Cerebellar nuclear complex (tissue), 1 donor: ENCODE measurements around the gene AGBL4.

ENCODE experiments used
- DNase-seq, 2 experiments: peaks; one replicate each; lab custom pipeline; 2025; lab: John Stamatoyannopoulos, UW

AGBL4 gene

DNA sequence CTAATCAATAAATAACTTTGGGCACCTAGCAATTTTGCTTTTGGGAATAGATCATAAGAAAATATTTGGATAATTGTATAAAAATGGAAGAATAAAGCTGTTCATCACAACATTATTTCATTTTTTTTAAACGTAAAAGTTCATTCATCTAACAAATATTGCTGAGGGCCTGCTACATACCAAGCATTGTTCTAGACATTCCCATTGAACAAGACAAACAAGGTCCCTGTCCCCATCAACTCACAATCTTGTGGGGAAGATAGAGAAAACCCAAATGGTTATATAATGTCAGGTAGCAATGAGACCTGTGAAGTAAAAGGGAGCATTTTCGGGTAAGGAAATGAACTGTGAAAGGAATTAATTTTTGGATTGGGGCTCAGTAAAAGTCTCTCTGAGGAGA, 1193.0 kb downstream of the AGBL4 start:
- DNase-seq, result no peak

DNA sequence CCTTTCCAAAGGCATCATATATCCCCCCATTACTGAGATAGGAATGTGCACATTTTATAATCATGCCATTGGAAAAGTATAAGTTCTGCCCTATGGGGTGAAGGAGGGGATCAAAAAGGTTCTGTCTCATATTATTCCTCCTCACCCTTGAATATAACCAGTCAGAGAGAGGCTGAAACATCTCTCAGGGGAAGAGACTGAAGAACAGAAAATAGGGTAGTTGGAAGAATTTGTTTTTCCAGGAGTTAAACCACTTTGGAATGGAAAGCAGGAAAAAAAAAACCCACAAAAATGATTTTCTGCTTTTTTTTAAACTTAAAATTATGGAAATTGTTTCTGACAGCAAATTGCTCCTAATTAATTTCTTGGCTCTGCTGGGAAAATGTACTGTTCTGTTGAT, 1194.3 kb downstream of the AGBL4 start:
- DNase-seq, result no peak

DNA sequence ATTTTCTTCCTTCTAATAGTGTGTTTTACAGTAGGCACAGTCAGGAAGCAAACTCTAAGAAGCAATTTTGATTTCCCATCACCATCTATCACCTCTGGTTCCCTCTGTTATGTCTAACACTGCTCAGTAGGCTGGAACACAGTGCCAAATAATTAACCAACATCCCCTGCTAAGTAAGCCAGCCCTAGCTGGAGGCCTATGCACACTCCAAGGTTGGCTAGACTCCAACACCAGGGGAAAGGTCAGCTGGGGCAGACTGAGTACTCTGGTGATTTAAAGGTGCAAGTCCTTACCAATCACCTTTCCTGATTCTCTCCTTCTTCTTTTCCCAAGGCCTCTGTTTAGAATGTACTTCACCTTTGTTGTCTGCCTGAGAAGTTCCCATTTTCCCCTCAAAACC, 1200.6 kb downstream of the AGBL4 start:
- no peak for DNase-seq

DNA sequence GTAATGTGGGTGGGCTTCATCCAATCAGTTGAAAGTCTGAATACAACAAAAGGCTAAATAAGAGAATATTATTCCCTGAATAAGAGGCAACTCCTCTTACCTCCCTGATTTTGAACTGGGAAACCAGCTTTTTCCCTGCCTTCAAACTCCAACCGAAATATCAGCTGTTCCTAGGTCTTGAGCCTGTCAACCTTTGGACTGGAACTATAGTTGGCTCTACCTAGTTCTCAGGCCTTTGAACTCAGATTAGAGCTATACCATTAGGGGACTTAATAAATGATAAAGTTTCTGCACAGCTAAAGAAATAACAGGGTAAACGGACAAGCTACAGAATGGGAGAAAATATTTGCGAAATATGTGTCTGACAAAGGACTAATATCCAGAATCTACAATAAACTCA, 1203.3 kb downstream of the AGBL4 start:
- no peak for DNase-seq

DNA sequence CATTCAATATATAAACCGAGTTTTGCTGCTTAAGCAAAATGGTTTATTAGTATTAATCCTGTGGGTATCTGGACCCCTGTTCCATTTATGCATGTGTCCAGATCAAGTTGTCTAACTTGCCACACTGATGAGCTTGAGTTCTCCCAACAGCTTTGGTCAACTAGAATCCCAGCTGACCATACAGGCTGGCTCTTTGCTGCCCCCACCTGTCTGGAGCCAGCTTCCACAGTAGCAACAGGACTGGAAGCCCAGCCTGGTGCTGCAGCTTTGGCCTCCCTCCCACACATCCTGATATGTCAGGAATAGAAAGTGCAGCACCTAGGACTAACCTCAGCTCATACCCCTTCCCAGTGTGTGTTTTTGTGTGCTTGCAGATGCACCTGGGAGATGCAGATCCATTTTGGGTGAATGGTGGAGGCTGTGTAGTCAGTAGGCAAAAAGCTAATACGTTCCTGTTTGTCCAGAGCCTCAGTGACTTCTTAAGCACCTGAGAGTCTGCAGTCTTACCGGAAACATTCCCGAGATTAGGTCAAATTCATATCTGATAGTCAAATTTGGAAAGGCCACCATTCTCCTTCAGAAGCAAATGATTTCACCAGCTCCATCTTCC, 1206.1 kb downstream of the AGBL4 start:
- DNase-seq, result no peak

DNA sequence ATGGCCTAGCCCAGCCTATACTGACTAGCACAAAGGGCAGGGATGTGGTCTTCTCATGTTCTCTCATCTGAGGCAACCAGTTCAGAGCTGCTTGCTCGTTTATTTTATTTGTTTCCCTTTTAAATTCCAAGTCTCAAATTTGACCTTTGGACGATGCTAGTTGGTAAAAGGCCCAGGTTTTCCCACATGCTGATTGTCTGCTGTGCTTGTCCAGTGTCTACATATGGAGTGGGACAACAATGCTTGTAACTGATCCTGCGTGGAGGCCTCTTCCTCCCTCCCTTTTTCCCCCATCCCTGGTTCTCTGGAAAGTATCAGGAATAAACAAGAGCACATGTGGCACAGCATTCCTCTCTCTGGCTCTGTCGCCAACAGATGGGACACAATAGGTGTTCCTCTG, 1213.0 kb downstream of the AGBL4 start:
- no peak for DNase-seq

DNA sequence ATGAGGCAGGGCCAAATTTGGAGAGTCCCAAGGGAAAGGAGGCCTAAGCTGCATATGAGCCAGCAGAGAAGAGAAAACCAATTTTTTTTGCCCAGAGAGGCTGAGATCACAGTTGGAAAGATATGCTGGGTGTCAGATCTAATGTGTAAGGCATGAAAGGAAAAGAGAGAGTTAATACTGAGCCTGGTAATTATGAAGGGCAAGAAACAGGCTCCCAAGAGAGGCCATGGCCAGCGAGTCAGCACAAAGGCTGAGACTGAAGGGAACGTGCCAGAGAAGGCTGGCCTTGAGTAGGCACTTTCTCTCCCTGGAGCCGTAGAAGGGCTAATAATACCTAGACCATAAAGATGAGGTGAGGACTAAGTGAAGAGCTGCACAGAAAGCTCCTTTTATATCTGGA, 1215.3 kb downstream of the AGBL4 start:
- DNase-seq, result no peak

DNA sequence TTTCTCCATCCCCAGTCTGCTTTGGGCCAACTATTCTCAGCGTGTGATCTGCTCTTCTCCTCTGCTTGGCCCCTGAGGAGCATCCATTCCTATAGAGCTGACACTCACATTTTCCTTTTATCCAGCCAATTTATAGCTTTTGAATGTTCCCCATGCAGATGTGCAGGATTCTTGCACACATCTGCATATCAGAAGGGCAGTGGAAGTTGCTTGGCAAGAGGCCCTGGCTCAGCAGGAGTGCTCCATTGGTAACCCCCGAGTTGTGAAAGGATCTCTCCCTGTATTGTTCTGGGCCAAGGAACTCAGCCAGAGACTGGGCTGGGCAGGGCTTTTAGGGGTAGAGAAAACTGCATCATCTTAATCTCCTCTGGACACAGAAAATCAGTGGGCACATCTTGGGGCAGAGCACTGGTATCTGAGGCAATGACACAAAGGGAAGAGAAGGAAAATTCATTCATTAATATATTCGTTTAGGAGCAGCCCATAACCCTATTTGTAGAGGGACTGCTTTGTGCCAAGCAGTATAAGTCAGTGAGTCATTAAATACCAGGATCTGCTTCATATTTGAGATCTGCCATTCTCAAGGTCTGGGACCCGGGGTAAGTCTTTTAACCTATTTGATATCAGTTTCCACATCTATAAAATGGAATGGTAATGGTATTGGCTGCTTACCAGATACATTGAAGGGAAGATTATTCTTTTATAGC, 1216.0 kb downstream of the AGBL4 start:
- DNase-seq, result no peak

DNA sequence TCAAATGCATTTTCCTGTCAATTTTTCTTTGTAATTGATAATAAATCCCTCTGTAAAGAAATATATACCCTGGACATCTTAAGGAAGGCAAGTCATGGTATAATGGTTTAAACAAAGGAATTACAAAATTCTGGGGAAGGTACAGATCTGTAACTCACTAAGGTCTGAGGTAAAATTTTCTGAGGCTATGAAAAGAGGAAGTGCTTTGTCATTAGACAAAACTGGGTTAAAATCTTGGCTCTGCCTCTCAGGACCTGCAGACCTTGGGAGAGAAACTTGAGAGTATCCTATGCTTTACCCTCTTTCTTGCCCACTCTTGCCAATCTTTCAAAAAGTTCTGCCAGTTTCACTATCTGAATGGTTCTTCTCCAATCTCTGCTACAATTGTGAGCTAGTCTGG, 1220.3 kb downstream of the AGBL4 start:
- no peak for DNase-seq

DNA sequence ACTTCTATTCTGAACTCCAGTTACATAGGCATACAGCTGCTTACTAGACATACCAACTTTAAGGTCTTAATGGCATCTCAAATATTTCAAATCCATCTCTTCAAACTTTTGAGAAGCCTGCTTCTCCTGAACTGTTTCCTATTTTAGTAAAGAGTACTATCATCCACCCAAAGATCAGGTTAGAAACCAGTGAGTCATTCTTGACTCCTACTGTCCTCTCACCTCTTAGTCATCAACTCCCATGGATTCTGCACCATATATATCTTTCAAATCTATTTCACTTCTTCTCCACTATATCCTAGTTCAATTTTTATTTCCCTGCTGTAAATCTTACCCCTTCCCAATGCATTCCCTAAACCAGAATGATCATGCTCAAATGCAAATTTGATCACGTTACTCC, 1228.9 kb downstream of the AGBL4 start:
- DNase-seq, result no peak

DNA sequence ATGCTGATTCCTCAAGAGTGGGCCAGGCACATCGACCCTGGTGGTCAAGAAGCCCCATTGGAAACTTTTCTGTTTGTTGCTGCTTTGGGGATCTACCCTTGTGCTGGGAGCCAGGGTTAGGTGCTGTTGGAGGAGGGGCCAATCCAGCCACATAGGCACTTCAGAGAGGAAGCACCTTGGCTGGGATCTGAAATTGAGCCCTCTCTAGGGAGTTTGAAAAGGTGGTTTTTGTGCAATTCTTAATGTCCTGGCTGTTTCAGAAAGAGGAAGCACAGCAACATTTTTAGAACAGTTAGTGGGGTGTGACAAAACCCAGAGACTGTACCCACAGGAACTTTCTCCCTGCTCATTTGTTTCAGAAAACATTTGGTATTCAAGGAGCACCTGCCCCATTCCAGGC, 1229.9 kb downstream of the AGBL4 start:
- DNase-seq, result no peak

DNA sequence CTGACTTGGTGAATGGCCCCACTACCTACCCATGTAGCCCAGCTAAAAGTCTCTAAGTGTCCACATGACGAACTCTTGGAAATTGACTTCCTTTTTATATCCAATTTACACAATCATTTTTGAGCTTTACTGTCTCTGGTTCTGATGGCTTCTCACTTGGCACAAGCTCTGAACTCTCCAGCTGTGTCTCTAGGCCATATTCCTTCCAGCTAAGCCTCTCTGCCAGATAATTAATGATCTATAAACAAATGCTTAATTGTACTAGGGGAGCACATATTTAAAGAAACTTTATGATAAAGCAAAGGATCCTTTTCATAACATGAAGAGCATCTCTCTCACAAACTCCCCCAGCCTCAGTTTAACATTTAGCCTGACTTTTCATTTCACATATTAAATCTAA, 1230.8 kb downstream of the AGBL4 start:
- no peak for DNase-seq

DNA sequence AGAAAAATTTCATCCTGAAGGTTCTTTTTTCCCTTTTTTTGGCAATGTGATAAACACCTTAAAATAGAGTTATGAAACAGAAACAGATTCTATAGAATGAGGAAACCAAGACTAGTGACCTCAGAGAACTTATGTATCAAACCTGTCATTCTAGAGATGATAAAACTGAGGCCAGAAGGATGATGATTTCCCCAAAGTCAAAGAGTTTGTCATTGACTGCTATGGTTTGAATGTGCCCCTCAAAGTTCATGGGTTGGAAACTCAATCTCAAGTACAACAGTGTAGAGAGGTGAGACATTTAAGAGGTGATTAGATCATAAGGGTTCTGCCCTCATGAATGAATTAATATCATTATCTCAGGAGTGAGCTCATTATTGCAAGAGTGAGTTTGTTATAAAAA, 1233.4 kb downstream of the AGBL4 start:
- DNase-seq, result no peak

DNA sequence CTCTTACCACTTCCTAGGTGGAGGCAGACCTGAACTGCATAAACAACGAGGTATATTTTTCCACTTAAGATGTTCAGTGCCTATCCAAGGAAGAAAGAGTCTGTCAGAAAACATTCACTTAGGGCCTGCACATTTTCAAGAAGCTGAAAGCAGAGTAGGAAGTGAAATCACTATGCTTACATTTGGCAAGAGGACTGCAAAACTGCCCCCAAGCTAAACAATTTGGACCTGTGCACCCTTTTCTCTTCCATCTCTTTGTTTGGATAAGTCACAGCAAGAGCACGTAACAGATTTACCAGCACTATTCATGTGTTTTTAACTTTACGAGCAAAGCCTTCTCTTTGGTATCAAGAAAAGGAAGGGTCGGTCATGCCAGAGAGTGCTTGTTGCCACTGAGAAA, 1233.9 kb downstream of the AGBL4 start:
- no peak for DNase-seq

DNA sequence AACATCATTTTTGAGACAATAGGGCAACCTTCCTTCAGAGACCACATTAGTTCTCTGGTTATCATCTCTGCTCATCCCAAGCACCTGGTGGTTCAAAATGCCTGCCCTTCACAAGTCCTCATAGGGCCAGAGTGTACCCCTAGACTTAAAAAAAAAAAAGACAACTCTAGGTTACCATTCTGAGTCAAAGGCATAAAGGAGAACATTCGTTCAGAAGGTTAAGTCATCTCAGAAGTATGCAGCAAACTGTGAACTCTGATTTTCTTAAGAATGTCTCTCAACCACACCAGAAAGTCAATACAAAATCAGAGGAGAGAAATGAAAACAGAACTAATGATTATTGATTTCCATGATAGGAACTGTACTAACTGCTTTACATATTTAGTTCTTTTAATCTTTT, 1237.9 kb downstream of the AGBL4 start:
- DNase-seq, result no peak

DNA sequence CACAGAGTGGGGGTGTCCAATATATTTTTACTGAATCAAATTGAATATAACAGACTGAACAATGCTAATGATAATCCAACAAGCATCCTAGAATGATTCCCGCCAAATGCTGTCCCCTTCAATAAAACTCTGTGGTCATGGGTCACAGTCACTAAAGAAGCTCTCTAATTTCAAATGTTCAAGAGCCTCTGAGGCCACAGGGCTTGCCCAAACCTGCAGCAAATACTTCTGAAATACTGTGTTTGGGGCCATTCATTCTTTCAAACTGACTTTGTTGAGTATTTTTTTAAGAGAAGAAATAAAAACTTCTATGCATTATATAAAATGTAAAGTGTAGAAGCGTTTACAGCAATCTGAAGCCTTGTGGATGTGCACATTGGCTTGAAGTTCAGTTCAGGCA, 1239.5 kb downstream of the AGBL4 start:
- no peak for DNase-seq

DNA sequence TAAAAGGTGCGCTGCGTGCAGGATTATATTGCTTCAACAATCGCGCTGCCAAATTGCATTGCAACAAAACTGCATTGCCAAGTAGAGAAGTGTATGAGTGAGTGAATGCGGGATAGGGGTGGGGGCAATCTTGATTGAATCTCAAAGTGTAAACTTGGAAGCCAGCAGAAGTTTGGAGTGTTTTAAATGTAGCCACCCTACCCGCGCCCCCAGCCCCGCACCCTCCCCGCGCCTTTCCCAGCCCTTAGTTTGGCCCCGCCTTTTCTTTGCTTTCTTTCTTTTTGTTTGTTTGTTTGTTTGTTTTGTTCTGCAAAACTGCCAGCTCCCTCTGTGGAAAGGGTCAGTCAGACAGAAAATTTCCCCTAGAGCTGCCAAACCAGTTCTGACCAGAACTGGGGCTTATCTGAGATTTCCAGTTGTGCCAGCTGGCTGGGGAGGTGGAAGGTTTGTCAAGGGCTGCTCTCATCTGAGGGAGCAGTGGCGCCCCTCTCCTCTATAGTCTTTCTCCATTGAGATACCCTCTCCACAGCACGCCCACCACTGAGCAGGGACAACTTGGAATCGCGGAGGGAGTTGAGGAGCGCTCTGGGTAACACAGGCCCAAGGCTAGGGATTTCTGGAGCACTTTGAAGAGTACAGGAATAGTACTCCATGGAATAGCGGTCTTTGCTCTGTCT, 1246.4 kb downstream of the AGBL4 start:
- DNase-seq, result no peak

DNA sequence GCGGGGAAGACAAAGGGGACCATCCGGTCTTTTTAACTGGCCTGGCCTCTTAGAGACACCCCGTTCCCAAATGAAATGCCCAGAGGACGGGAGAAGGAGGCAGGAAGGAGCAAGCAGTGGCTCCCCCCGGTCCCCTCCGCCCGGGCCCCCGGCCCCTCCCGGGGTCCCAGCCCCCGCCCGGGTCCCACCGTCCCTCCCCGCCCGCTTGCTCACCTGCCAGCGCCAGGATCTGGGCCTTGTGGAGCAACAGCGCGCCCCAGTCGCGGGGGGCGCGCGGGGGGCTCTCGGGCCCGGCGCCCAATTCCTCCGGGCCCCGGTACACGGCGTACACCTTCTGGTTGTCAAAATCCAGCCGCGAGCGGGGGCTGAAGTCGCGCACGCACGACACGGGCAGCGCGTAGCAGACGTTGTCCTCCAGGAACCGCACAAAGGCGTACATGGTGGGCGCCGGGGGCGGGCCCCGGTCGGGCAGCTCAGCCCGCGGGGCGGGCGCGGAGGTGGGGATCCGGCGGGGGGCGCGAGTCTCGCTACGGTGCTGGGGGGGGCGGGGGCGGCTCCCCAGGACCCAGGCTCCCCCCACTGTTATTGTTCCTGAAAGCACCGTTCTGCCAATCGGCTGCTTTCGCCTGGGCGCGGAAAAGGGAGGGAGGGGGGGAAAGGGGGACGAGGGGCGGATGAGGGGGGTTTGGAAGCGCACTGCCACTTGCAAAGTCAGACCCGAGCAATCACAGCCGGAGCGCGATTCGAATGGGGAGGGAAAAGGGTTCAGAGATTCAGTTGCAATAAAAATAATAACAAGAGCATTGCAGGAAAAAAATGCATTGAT, 1247.1 kb downstream of the AGBL4 start, which contains the start of gene BEND5:
BEND5 (minus strand) TSS at position 499 of the 826 bp plus-strand sequence; CDS start at position 439, 60 bp downstream.
- peak in 1 of 2 experiments; percentile 4 for DNase-seq

DNA sequence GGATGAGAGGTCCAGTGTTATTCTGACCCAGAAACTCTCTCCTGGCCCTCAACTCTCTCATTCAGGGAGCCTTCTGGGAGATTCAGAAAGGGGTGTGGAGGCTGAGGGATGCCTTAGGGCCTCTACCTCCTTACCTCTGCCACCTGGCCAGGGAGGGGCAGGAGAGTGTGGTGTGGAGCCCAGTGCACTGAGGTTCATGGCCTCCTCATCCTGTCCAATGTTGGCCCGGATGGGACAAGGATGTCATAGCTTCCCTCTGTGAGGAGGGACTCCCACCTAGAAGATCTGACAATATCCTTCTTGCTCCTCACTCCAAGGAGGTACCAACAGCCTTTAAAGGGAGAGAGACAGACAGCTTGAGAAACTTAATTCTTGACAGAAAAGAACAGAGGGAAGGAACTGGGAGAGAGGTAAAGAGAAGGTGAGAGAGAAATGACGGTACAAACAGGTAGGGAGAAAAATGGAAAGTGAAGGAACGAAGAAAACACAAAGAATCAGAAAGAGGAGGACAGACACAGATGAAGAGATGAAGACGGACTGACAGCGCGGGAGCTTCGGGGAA, 1247.8 kb downstream of the AGBL4 start:
- DNase-seq, result no peak

DNA sequence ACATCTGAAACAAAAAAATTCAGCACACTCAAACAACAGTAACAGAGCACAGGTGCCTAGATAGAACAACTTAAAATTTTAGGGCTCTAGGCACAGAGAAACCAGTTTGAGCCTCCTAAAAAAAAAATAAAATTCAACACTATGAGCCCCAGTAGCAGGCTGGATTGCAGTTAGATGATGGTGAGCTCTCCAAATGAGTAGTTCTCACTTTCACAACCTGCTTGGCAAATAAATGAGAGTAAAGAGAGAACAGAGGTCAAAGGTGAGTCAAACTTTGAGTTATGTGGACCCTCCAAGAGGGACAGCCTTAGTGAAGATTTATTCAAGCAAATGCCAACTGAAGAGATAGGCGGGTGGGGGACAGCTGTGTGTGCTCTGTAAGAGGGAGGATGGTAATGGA, 1250.6 kb downstream of the AGBL4 start:
- no peak for DNase-seq

DNA sequence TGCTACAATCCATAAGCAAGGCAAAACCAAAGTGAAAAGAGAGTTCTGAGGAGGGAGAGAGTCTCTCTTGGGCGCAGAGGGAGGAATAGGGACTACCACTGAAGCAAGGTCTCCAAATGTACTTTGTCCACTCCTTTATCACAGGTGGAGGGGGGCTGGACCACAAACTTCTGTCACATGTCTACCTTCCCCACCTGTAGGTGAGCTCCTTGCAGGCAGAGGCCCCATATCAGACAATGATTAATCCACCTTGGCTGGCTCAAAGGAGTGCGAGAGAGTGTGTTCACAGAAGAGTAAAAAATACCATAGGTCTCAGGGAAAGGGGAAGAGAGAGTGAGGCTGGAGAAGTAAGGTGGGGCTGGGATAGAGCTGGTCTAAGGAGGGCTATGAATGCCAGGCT, 1251.5 kb downstream of the AGBL4 start:
- DNase-seq, result no peak

DNA sequence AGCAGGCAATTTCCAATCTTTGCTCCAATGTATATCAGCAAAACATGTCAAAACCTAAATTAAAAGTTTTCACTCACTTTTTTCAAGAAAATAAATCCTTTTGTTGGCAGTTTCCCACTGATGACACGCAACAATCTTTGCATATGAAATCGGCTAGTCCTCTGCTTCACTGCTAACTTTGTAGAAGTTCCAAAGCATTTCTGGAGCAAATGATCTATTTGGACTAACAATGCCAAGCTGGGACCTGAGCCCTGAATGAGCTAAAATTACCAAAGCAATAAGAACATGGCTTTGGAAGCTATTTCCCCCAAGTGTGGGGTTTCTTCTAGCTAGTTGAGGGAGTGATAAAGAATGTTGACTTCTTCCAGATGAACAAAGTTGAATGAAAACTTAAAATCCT, 1252.2 kb downstream of the AGBL4 start:
- no peak for DNase-seq
